Adipose tissue (tissue), 3 donors: Measurements from ENCODE around the gene EIF3L. TPM values are rescaled to one million over a fixed set of nuclear protein-coding genes. Genes with fewer than 3 reads are reported as not detected.

Source experiments
- H3K27ac ChIP-seq: one replicate; pipeline ENCODE4 v1.5.1; 2013; ENCODE audit warnings: low read depth, low read length
- WGBS, 3 donors: extraction: QIAGEN DNeasy Blood & Tissue Kit; methylation state at CpG; one replicate each; pipeline ENCODE4 v1.1.7; 2013; 5-methylcytosine and 5-hydroxymethylcytosine counted together
- polyA plus RNA-seq, 3 donors: library from polyadenylated mRNA; stranded (reverse); fragments of 200-250 nt; gene quantifications; one replicate each; pipeline ENCODE4 v1.2.3, GENCODE V29; 2013
- donor health status: healthy with polysubstance abuse.
- donor health status: Bipolar disorder and iron deficiency.
- donor health status: healthy.

The EIF3L gene
- polyA plus RNA-seq, 3 donors, result 315 to 364 (median 352) TPM

DNA sequence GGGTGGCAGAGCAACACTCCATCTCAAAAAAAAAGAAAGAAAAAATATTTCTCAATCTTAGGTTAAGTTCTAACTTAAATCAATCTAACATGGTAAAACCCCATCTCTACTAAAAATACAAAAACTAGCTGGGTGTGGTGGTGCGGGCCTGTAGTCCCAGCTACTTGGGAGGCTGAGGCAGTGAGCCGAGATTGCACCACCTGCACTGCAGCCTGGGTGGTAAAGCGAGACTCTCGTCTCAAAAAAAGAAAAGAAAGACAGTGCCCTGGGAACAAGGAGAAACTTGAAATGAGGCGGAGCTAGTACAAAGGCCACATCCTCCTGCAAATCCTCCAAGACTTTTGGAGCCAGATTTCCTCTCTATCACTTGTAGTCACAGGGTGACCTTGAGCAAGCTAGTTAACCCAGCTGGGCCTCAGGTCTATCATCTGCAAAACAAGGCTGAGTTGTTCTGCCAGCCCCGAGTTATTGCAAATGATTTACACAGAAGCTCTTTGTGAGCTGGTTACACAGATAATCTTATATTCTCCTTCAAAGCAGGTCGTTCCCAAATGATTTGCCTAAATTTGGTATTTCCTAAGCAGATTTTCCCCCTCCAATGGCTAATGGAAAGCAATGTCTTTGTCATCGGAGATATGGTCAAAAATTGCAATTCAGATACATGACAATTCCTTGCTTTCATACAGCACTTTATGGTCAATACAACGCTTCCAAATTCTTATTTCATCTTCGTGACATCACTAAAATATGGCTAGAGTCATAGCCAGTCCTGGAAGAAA, 7.0 kb upstream of the EIF3L start:
- H3K27ac ChIP-seq, result no peak overlapping the region
- WGBS, 3 donors, result 39 to 91% (median 82%) methylated on average over 10 of the region's 10 CpGs

GRCh38 chr22:37843741-37844089, 5.5 kb upstream of the EIF3L start:
- H3K27ac ChIP-seq, result peak overlapping the region; percentile 49
- WGBS, 3 donors, result 0 to 1% (median 0%) methylated on average over 38 to 46 of the region's 46 CpGs

DNA sequence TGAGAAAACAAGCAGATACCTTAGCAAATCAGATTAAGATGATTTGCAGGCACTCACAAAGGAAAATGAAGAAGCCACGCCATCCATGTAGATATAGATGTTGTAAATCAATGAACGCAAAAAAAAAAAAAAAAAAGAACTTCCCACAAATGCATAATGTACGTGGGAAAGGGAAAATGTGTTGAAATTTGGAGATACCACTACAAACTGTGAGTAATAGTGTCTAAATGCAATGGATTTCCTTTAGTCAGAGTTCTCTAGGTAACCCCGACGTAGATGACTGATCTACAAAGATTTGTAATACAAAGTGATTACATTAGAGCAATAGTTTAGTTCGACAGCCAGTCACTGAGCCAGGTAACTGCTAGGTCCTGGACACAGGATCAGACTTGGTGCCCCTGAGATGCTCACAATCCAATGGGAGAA, 4.3 kb upstream of the EIF3L start:
- H3K27ac ChIP-seq, result no peak overlapping the region
- WGBS, 3 donors, result 70 to 81% (median 80%) methylated on average over 6 of the region's 6 CpGs

DNA sequence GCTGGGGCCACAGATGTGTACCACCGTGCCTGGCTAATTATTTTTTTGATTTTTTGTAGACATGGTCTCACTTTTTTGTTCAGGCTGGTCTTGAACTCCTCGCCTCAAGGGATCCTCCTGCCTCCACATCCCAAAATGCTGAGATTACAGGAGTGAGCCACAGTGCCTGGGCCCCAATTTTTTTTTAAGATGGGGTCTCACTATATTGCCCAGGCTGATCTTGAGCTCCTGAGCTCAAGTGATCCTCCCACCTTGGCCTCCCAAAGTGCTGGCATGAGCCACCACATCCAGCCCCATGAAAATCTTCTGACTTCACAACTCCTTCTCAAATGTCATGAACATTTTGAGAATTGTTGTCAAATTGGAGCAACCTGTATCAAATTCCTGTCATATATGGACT, 2.8 kb upstream of the EIF3L start:
- no peak overlapping the region for H3K27ac ChIP-seq
- 88 to 93% (median 90%) methylated on average over 2 of the region's 2 CpGs for WGBS, 3 donors

- WGBS, 3 donors, result 19 to 36% (median 32%) methylated on average over 27 of the region's 27 CpGs
- no peak overlapping the region for H3K27ac ChIP-seq
These were observed 581 bp upstream of the EIF3L start for GRCh38 chr22:37848587-37849088.

GRCh38 chr22:37850801-37851200, 1.6 kb downstream of the EIF3L start:
- 79 to 88% (median 84%) methylated on average over 4 of the region's 4 CpGs for WGBS, 3 donors
- H3K27ac ChIP-seq, result no peak overlapping the region

DNA sequence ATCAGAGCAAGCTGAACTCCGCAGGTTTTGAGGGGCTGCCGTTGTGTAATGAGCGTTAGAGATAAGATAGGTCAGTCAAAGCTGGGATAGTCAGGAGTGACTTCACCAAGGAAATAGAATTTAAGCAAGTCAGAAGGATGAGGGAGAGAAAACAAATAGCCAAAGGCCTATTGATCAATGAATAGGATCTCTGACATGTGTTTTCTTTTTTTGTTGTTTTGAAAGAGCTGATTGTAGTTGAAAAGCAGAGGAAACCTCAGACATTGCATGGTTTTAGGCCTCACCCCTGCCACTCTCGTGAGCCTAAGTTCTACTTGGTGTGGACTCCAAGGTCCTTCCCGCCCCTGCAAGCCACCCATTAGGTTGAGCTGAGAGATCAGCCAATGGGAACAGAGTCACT, 3.2 kb downstream of the EIF3L start:
- H3K27ac ChIP-seq, result no peak overlapping the region
- 44 to 87% (median 82%) methylated on average over 5 of the region's 5 CpGs for WGBS, 3 donors

- H3K27ac ChIP-seq, result no peak overlapping the region
- 12 to 62% (median 51%) methylated on average over 2 of the region's 2 CpGs for WGBS, 3 donors
These were observed 5.7 kb downstream of the EIF3L start for GRCh38 chr22:37854946-37855345.

DNA sequence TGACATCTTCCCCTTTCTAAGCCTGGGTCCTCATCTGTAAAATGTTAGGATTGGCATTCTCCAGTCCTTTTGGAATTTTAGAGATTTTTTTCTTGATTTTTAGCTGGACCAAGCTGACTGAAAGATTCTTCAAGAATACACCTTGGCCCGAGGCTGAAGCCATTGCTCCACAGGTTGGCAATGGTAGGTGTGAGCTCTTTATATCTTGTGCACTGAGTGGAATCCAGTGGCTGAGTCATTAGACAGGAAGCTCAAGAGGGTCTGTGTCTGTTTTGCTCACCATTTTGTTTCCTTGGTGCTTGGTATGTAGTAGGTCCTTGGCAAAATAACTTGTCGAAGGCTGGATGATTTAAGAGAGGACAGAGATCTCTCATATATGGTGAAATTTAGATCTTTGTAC, 6.2 kb downstream of the EIF3L start:
- 77 to 97% (median 95%) methylated on average over 2 of the region's 2 CpGs for WGBS, 3 donors
- H3K27ac ChIP-seq, result no peak overlapping the region

DNA sequence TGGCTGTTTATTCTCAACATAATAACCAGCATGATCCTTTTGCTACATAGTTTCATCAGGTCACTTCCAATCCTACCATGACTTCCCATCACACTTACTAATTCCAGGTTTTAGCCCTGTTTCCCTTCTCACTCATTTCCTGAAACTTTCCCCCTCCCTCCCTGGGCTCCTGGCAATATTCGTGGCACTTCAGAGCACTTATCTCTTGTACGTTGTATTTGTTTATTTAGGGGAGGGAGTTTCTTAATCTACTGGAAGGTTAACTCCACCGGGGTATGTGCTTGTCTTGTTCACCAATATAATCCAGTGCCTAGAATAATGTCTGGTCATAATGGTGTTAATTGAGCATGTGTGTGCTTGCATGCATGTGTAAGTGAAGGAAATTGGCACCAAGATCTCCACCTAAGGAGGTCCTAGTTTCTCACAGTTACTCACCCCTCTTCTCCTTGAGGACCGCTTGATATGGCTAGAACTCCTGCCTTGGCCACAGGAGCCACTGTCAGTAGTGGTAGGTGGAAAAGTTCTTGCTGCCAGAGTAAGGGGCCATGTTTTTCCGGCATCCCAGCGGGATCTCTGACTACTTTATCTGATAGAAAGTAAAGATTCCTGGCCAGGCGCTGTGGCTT, 11.7 kb downstream of the EIF3L start:
- no peak overlapping the region for H3K27ac ChIP-seq
- 32 to 81% (median 75%) methylated on average over 7 of the region's 7 CpGs for WGBS, 3 donors

DNA sequence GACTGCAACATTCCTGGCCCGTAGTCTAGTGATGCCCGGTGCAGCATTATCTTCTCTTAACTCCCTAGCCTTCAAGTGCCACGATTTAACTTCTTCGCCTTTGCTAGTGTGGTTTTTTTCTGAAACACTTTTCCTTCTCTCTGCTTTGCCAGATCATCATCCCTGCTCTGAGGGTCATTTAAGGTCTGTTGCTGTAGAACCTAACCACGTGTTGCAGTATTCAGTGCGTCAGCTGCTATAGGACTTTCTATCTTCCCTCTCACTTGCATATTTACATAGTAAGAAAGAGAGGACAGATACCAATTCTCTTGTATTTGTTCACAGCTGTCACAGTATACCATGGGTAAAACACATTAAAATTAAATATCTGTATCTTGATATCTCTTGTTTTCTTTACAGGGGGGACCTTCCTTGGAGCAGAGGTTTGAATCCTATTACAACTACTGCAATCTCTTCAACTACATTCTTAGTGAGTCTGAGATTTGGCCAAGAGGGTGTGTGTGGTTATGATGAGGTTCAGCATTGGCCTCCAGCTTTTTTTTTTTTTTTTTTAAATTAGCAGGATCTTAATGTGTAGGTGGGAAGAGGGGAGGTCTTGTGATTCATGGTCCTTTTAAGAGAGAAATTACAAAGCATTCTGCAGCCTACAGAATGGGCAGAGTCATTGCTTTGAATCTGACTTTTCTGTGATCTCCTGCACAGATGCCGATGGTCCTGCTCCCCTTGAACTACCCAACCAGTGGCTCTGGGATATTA, 13.5 kb downstream of the EIF3L start:
- 38 to 90% (median 86%) methylated on average over 7 of the region's 7 CpGs for WGBS, 3 donors
- H3K27ac ChIP-seq, result no peak overlapping the region

GRCh38 chr22:37865510-37865909, 16.3 kb downstream of the EIF3L start:
- 76 to 92% (median 88%) methylated on average over 6 of the region's 6 CpGs for WGBS, 3 donors
- H3K27ac ChIP-seq, result no peak overlapping the region

GRCh38 chr22:37870273-37870672, 21.1 kb downstream of the EIF3L start:
- H3K27ac ChIP-seq, result no peak overlapping the region
- 63 to 84% (median 83%) methylated on average over 7 of the region's 7 CpGs for WGBS, 3 donors

DNA sequence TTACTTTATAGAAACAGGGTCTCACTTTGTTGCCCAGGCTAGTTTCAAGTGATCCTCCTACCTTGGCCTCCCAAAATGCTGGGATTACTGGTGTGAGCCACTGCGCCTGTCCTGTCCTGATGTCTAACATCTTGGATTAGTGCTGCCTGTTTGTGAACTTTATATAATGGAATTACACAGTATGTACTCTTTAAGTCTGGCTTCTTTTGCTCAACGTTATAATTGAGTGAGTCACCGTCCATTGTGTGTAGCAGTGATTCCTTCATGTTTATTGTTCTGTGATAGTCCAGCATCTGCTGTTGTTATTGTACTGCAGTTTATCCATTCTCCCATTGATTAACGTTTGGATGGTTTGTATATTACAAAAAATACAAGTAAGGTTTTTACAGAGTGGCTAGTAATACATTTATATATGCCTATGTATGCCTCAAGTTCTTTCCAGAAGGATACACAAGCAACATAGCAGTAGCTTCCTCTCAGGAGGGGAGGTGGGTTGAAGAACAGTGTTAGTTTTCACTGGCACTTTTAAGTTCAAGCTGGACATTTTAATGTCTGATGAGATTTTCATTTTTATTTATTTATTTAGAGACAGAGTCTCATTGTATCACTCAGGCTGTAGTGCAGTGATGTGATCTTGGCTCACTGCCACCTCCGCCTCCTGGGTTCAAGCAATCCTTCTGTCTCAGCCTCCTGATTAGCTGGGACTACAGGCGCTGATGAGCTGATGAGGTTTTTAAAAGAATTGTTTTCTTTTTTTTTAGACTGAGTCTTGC, 31.6 kb downstream of the EIF3L start:
- 72 to 80% (median 75%) methylated on average over 6 of the region's 6 CpGs for WGBS, 3 donors
- H3K27ac ChIP-seq, result no peak overlapping the region

- WGBS, 3 donors, result 72 to 83% (median 75%) methylated on average over 6 of the region's 6 CpGs
- no peak overlapping the region for H3K27ac ChIP-seq
These were observed 35.2 kb downstream of the EIF3L start for GRCh38 chr22:37884420-37884819.

GRCh38 chr22:37887584-37888378, 38.6 kb downstream of the EIF3L start:
- WGBS, 3 donors, result 41 to 56% (median 54%) methylated on average over 6 of the region's 6 CpGs
- H3K27ac ChIP-seq, result no peak overlapping the region

DNA sequence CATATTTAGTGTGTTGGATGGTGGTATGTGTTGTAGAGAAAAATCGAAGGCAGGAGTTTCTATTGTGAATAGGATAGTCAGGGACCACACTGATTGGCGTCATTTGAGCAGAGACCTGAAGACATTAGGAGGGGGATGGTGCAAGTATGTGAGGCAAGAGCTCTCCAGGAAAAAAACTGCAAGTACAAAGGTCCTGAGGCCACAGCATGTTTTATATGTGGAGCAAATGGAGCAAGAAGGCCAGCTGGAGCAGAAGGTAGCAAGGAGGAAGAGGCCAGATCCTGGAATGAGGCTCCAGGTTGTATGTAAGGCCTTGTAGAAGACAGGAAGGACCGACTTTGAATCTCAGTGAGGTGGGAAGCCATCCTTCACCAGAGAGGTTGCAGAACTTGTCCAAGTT, 42.7 kb downstream of the EIF3L start:
- no peak overlapping the region for H3K27ac ChIP-seq
- WGBS, 3 donors, result 81 to 91% (median 88%) methylated on average over 3 of the region's 3 CpGs
